ENCODE measurements around the gene SH3BP5L. TPM values are rescaled to one million over a fixed set of nuclear protein-coding genes. Genes with fewer than 3 reads are reported as not detected.
"Not testable (repeated sequence)": the region's sequence is repeated elsewhere in the genome, so short reads cannot be mapped to it uniquely, and the experiment has no call there.

Gene SH3BP5L
- total and polyA plus RNA-seq, 2 of the 13 experiments (the other 11 are each of a cell fraction or from before 2014, with no cell fraction given): 10.3 to 14.9 TPM

- CTCF ChIA-PET (ENCODE audit: low intra/inter-chr PET ratio, low total read pairs): no interaction called here
- ATAC-seq (no peak), DNase-seq (ENCODE audit: low spot score) (no peak), FAIRE-seq (no peak)
- POLR2A ChIA-PET: no interaction called here
- Histone ChIP-seq H3K4me2 (ENCODE audit: low read depth, low read length) (no peak overlapping the region), H4K20me1 (ENCODE audit: insufficient read depth, low read length) (no peaks in the 10 kb centered on the region), H3K27ac (ENCODE audit: extremely low read length, insufficient read depth, low read length) (no peak overlapping the region), H2AFZ (ENCODE audit: low read length) (no peak overlapping the region), H3K36me3 (replicated peaks in 1 of 2; ENCODE audit: control insufficient read depth in 1 of 2, insufficient read depth in 2 of 2, low read length in 2 of 2) (no peaks in the 10 kb centered on the region), H3K9ac (ENCODE audit: insufficient read depth, low read depth, low read length) (no peak overlapping the region), H3K79me2 (ENCODE audit: insufficient read depth, low read length) (peaks cover 5% of the 10 kb centered on the region), H3K4me1 (ENCODE audit: insufficient read depth, low read length) (peaks cover 37% of the 10 kb centered on the region), H3K27me3 (ENCODE audit: control insufficient read depth in 1 of 2, insufficient read depth in 2 of 2, low read length in 2 of 2) (no peaks in the 10 kb centered on the region; a peak in 1 of 5 replicates), H3K9me3 (ENCODE audit: low read length) (no peaks in the 10 kb centered on the region), H3K4me3 (replicated peaks in 1 of 3; ENCODE audit: insufficient read depth in 1 of 3, low read depth in 2 of 3, low read length in 3 of 3) (no peak overlapping the region)
- no peak for TF ChIP-seq DPF2 (CRISPR knock-in tag; IDR thresholded peaks at IDR 0.05; ENCODE audit: borderline replicate concordance, low read depth)
- TF ChIP-seq ZNF567 (CRISPR knock-in tag; IDR thresholded peaks at IDR 0.05; ENCODE audit: borderline replicate concordance): no peak
- TF ChIP-seq RARA (CRISPR knock-in tag; IDR thresholded peaks at IDR 0.05): 0 out of 2 replicates have a peak, but pooled peaks have one; percentile 21
- TF ChIP-seq GRHL1 (CRISPR knock-in tag; conservative IDR thresholded peaks at IDR 0.05): no peak
- TF ChIP-seq CCAR2 (optimal IDR thresholded peaks at IDR 0.05; ENCODE audit: low read depth, low read length): no peak
- 74% methylated on average over 7 of the region's 7 CpGs for WGBS (ENCODE audit: low lambda C conversion rate)
- intact Hi-C loops (cut with micrococcal nuclease; ENCODE audit: unreplicated experiment): no loop called here
- in situ Hi-C loops (cut with HindIII; ENCODE audit: extremely low pct_ligation_motif_present, low pct_unique_long_range_greater_than_20kb): no loop called here
- no TSS peak for BruUV-seq (replicated peaks)
Observed at GRCh38 chr1:248834343-248834940, 8.7 kb upstream of the SH3BP5L start.

DNA sequence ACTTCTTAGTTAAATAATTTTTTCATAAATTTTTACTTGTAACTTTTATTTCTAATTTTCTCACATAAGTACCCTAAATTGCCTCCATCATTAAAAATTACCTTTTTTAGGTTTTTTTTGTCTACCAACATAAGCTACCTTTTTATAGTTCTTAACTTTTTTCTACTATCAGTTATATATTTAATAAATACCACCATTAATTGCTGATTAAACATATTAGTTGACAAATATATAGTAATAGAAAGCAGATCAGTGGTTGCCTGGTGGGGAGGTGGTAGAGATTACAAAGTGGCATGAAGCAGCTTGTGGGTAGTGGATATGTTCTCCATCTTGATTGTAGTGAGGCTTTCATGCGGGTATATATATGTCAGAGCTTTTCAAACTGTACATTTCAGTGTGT, 6.1 kb upstream of the SH3BP5L start:
- TF ChIP-seq MAFK (conservative IDR thresholded peaks at IDR 0.05 in 1 of 2, IDR thresholded peaks at IDR 0.05 in 1 of 2; ENCODE audit: low read length in 2 of 2) (peak in 1 of 2 experiments; percentile 32; a peak in 2 of 4 replicates), MAFF (IDR thresholded peaks at IDR 0.05; ENCODE audit: low read depth, low read length) (peak; percentile 26; the same call in 1 of the 2 replicates), ZNF101 (CRISPR knock-in tag; IDR thresholded peaks at IDR 0.05; ENCODE audit: borderline replicate concordance, low read depth) (no peak)
- H3K79me2 ChIP-seq (ENCODE audit: insufficient read depth, low read length): no peaks in the 10 kb centered on the region
- no TSS peak for BruUV-seq (replicated peaks)
- H3K36me3 ChIP-seq (replicated peaks in 1 of 2; ENCODE audit: control insufficient read depth in 1 of 2, insufficient read depth in 2 of 2, low read length in 2 of 2): no peaks in the 10 kb centered on the region
- in situ Hi-C loops (cut with HindIII; ENCODE audit: extremely low pct_ligation_motif_present, low pct_unique_long_range_greater_than_20kb) (no loop called here), intact Hi-C loops (cut with micrococcal nuclease; ENCODE audit: unreplicated experiment) (no loop called here)
- peaks cover 50% of the 10 kb centered on the region for H3K4me1 ChIP-seq (ENCODE audit: insufficient read depth, low read length)
- no peak overlapping the region for H3K4me2 ChIP-seq (ENCODE audit: low read depth, low read length)
- ATAC-seq (no peak), DNase-seq (ENCODE audit: low spot score) (no peak), FAIRE-seq (no peak)
- H4K20me1 ChIP-seq (ENCODE audit: insufficient read depth, low read length): no peaks in the 10 kb centered on the region
- no peak overlapping the region for H3K27ac ChIP-seq (ENCODE audit: extremely low read length, insufficient read depth, low read length)
- POLR2A ChIA-PET: no interaction called here
- 59% methylated on average over 1 of the region's 1 CpG for WGBS (ENCODE audit: low lambda C conversion rate)
- H3K27me3 ChIP-seq (ENCODE audit: control insufficient read depth in 1 of 2, insufficient read depth in 2 of 2, low read length in 2 of 2): no peaks in the 10 kb centered on the region
- H3K4me3 ChIP-seq (replicated peaks in 1 of 3; ENCODE audit: insufficient read depth in 1 of 3, low read depth in 2 of 3, low read length in 3 of 3): no peak overlapping the region
- no peak overlapping the region for H2AFZ ChIP-seq (ENCODE audit: low read length)
- H3K9ac ChIP-seq (ENCODE audit: insufficient read depth, low read depth, low read length): no peak overlapping the region
- CTCF ChIA-PET (ENCODE audit: low intra/inter-chr PET ratio, low total read pairs): no interaction called here
- H3K9me3 ChIP-seq (ENCODE audit: low read length): no peaks in the 10 kb centered on the region

- POLR2A ChIA-PET; CTCF ChIA-PET (ENCODE audit: low intra/inter-chr PET ratio, low total read pairs): not testable (repeated sequence)
Observed at GRCh38 chr1:248830718-248831017, 5.0 kb upstream of the SH3BP5L start.

More at GRCh38 chr1:248830718-248831017, 5.0 kb upstream of the SH3BP5L start:
- 13% methylated on average over 3 of the region's 3 CpGs for WGBS (ENCODE audit: low lambda C conversion rate)
- H4K20me1 ChIP-seq (ENCODE audit: insufficient read depth, low read length); H3K27me3 ChIP-seq (ENCODE audit: control insufficient read depth in 1 of 2, insufficient read depth in 2 of 2, low read length in 2 of 2); H3K79me2 ChIP-seq (ENCODE audit: insufficient read depth, low read length); intact Hi-C loops (cut with micrococcal nuclease; ENCODE audit: unreplicated experiment); H3K9ac ChIP-seq (ENCODE audit: insufficient read depth, low read depth, low read length); BruUV-seq (replicated peaks); DNase-seq (ENCODE audit: low spot score); H3K36me3 ChIP-seq (replicated peaks in 1 of 2; ENCODE audit: control insufficient read depth in 1 of 2, insufficient read depth in 2 of 2, low read length in 2 of 2); H3K4me2 ChIP-seq (ENCODE audit: low read depth, low read length); H3K9me3 ChIP-seq (ENCODE audit: low read length); H2AFZ ChIP-seq (ENCODE audit: low read length); H3K4me3 ChIP-seq (replicated peaks in 1 of 3; ENCODE audit: insufficient read depth in 1 of 3, low read depth in 2 of 3, low read length in 3 of 3); ATAC-seq; FAIRE-seq; in situ Hi-C loops (cut with HindIII; ENCODE audit: extremely low pct_ligation_motif_present, low pct_unique_long_range_greater_than_20kb); H3K27ac ChIP-seq (ENCODE audit: extremely low read length, insufficient read depth, low read length): not testable (repeated sequence)
- peaks cover 48% of the 10 kb centered on the region for H3K4me1 ChIP-seq (ENCODE audit: insufficient read depth, low read length)
